Stimulated activated CD4-positive, alpha-beta T cell treated with anti-CD3 and anti-CD28 coated beads, TNF-alpha, amount 100 ng/mL, for 4 hours (primary cell): ENCODE measurements around the gene SPACA7.
"Not testable (repeated sequence)": the region's sequence is repeated elsewhere in the genome, so short reads cannot be mapped to it uniquely, and the experiment has no call there.

Experiments
- DNase-seq, 3 experiments: peaks; one replicate each; pipeline ENCODE4 v3.0.0-alpha.2; 2020; ENCODE audit warnings: low read depth in 3 of 3

Gene SPACA7

GRCh38 chr13:112424098-112424497 lies 47.9 kb downstream of the SPACA7 start:
- DNase-seq, result no peak

- no peak for DNase-seq
Measured at GRCh38 chr13:112428704-112429103, 52.5 kb downstream of the SPACA7 start.

- DNase-seq, result no peak
Measured at GRCh38 chr13:112431734-112432133, 55.6 kb downstream of the SPACA7 start.

- DNase-seq, result not testable (repeated sequence)
Measured at GRCh38 chr13:112432734-112433133, 56.6 kb downstream of the SPACA7 start.

DNA sequence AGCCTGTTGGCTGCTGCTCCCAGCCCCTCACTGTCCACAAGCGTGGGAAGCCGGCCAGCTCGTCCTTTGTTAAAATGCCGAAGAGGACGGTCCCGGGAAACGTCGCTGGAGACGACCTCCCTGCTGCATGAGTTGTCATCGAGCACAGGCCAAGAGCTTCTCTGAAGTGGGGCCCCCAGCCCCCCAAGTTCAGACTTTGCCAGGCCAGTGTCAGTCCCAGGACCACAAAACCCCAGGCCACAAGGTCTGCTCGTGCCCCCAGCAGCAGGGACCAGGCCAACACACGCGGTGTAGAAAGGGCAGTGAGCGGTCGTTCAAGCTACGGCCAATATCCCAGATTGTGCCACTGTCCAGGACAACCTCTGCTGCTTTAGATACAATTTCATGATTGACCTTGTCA lies 57.4 kb downstream of the SPACA7 start:
- not testable (repeated sequence) for DNase-seq

DNA sequence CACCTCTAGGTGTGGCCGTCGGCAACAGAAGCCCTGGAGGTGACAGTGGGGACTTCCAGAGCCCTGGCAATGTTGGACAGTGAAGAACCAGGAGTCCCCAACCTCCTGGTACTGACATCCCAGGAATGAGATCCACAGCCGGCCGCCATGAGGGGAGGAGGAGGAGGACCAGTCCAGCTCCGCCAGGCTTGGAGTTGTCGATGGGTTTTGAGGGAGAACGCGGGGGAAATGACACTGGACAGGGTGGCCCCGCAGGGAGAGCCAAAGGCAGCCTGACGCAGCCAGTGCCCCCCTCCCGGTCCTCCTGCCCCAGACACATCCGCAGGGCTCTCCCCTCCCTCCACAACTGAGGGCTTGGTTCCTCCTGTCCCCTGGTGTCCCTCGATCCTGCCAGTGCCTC lies 57.9 kb downstream of the SPACA7 start:
- no peak for DNase-seq

- no peak for DNase-seq
Measured at GRCh38 chr13:112434937-112435523, 58.9 kb downstream of the SPACA7 start.

GRCh38 chr13:112435973-112436372 lies 59.8 kb downstream of the SPACA7 start:
- DNase-seq, result no peak

DNA sequence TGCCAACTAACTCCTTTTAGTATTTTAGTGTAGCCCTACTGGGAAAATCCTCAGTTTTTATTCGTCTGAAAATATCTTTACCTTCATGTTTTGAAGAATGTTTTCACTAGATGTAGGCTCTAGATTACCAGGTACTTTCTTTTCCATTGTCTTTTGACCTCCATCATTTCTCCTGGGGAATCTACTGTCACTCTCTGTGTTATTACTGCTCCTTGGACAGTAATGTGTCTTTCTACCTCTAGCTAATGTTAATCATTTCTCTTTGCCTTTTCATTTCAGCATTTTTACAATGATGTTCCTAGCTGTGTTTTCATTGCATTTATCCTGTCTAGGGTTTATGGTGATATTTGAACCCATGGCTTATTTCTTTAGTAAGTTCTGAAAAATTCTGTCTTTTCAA lies 61.9 kb downstream of the SPACA7 start:
- no peak for DNase-seq

- DNase-seq, result no peak
Measured at GRCh38 chr13:112438515-112438914, 62.4 kb downstream of the SPACA7 start.

GRCh38 chr13:112441226-112441625 lies 65.1 kb downstream of the SPACA7 start:
- no peak for DNase-seq

GRCh38 chr13:112441779-112442310 lies 65.7 kb downstream of the SPACA7 start:
- no peak for DNase-seq

- no peak for DNase-seq
Measured at GRCh38 chr13:112442483-112443090, 66.4 kb downstream of the SPACA7 start.

DNA sequence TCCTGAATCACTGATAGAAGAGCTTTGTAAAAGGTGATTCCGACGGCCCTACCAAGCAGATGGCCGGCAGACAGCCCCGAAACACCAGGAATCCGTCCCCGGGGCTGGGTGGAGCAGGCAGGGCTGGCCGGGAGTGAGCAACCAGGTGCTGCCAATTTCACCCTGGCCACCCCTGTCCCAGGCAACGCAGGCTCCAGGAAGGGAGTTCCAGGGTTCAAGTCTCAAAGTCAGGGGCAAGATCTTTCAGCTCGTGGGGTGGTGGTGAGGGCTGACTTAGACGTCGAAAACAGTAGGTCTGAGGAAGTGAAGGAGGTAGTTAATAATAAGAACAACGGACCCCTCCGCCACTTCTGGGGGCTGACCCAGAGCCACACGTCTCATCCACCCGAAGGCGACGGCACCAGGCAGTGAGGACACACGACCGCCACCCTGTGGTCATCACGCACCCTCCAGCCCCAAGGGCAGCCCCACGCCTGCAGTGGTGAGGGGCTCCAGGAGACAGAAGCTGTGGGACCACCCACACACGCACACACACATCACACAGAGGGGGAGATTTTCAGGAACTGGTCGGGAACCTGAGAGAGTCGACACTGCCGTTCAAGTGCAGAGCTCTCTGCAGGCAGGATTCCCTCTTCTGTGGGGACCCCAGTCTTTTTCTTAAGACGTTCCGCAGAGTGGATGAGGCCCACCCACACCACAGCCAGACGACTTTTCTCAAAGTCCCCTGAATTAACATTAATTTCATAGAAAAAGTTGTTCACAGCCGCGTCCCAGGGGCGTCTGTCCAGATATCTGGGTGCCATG lies 67.2 kb downstream of the SPACA7 start:
- no peak for DNase-seq

GRCh38 chr13:112443995-112444311 lies 67.8 kb downstream of the SPACA7 start:
- DNase-seq, result no peak

DNA sequence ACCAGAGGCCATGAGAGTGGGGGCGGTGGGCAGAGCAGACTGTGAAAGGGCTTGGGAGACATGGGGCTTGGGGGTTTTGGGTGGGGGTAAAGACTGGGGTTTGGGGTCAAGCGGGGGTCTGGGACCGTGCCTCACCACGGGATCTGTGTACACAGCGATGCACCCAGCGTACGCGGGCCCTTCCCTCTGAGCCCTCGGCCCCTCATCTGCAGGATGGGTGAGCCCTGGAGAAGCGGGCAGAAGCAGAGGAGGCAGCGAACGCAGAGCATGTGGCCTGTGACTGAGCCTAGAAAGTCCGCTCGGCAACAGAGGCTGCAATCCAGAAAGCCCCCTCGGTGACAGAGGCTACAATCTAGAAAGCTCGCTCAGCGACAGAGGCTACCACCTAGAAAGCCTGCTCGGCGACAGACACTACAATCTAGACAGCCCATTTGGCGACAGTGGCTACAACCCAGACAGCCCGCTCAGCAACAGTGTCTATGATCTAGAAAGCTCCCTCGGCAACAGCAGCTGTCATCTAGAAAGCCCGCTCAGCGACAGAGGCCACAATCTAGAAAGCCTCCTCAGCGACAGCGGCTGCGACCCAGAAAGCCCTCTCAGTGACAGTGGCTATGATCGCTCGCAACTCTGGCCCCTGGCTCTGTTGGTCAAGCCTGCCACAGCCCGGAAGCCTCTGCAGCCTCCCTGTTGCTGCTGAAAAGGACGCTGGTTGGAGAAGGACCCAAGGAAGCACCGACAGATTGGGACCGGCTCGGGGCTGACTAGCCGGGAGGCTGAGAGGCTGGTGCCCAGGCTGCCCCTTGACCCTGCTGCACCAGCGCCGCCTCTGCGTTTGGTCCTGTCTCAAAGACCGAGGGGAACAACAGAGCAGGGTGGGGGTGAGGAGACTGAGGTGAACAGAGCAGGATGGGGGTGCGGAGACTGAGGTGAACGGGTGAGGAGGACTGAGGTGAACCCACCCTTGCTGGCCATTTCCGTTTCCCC lies 68.6 kb downstream of the SPACA7 start:
- no peak for DNase-seq

- DNase-seq, result no peak
Measured at GRCh38 chr13:112445411-112446271, 69.5 kb downstream of the SPACA7 start.

DNA sequence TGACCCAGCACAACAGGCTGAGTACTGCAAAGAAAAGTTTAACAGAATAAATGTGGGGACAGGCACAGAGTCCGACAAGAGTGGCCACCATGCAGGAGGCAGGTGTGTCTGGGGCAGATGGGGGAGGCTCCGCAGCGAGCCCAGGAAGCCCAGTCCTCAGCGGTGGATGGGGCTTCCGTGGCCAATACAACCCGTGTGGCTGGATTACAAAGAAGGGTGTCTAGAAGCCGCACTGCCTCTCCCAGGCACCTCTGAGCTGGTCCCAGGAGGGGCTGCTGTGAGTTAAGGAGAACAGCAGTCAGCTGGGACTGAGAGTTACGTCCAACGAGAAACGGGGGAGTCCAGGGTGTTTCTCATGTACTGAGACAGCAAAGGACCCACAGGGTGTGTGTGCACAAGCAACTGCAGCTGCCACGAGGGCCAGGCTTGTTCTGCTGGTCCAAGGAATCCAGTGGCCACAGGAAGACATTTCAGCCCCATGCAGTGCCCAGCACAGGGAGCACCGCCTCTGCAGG lies 70.2 kb downstream of the SPACA7 start:
- DNase-seq, result no peak

- no peak for DNase-seq
Measured at GRCh38 chr13:112446867-112447266, 70.7 kb downstream of the SPACA7 start.

DNA sequence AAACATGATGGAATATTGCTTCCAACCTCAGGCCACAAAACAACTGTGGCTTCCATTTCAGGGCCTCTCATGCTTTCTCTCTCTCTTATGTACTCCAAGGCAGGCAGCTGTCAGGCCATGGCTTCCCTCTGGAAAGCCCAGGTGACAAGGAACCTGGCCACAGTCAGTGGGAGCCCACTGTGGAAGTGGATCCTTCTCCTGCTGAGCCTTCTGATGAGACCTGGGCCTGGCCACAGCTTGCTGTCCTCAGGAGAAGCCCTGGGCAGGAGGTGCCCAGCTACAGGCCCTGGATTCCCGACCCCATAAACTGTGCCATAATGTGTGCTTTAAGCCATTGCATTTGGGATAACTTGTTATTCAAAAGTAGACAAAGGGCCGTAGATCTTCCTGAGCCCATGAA lies 71.2 kb downstream of the SPACA7 start:
- no peak for DNase-seq
